Measurements from ENCODE around the gene CABP7. TPM values are rescaled to one million over a fixed set of nuclear protein-coding genes. Genes with fewer than 3 reads are reported as not detected.
A peak's percentile ranks its signal among the peaks of the same experiment; 100 is the strongest.

CABP7 gene
- total RNA-seq, 1 experiment from 2014 or later = 2.1 TPM

- no peak for ATAC-seq
- no peak for DNase-seq (ENCODE audit: low read depth, low spot score)
These were observed 42.5 kb downstream of the CABP7 start for GRCh38 chr22:29762263-29762662.

GRCh38 chr22:29765905-29766631 is 46.3 kb downstream of the CABP7 start:
- DNase-seq (ENCODE audit: low read depth, low spot score) (no peak), ATAC-seq (peak; percentile 4; the same call in 1 of the 2 replicates)
- TF ChIP-seq POLR2AphosphoS5 (IDR thresholded peaks at IDR 0.05; ENCODE audit: low read depth, low read length) = no peak
- TF ChIP-seq SIN3A (IDR thresholded peaks at IDR 0.05; ENCODE audit: borderline replicate concordance, insufficient read depth, low read depth, low read length) = no peak
- TF ChIP-seq CTCF (IDR thresholded peaks at IDR 0.05) = no peak
- no peak for TF ChIP-seq REST (IDR thresholded peaks at IDR 0.05; ENCODE audit: insufficient read depth in 1 of 2, low read depth in 2 of 2, low read length in 1 of 2)
- TF ChIP-seq TCF7L2 (IDR thresholded peaks at IDR 0.05; ENCODE audit: low read depth, low read length) = no peak
- ChIA-PET CTCF (no interaction called here), POLR2A (no interaction called here)
- peaks cover 6% of the 10 kb centered on the region; the same call in 1 of the 2 replicates for H3K4me1 ChIP-seq (ENCODE audit: control insufficient read depth, insufficient read depth, low read length)
- peak overlapping the region; percentile 97 to 98 for H3K4me3 ChIP-seq (ENCODE audit: low read depth in 2 of 2, low read length in 2 of 2)
- no peaks in the 10 kb centered on the region for H3K27me3 ChIP-seq (ENCODE audit: control insufficient read depth, insufficient read depth, low read length)
- peak overlapping the region; percentile 96 for H3K27ac ChIP-seq (ENCODE audit: low read length)
- no peaks in the 10 kb centered on the region for H3K9me3 ChIP-seq (ENCODE audit: control insufficient read depth, insufficient read depth, low read depth, low read length)
- in situ Hi-C loops (cut with HindIII; ENCODE audit: low pct_unique_long_range_greater_than_20kb, low sequenced_read_pairs) (no loop called here), intact Hi-C loops (cut with micrococcal nuclease; ENCODE audit: unreplicated experiment) (no loop called here)
- TSS peak; percentile 94 for BruUV-seq (replicated peaks)
- no peaks in the 10 kb centered on the region; the same call in 1 of the 2 replicates for H3K36me3 ChIP-seq (ENCODE audit: control insufficient read depth, insufficient read depth, low read length)

More at GRCh38 chr22:29762263-29762662, 42.5 kb downstream of the CABP7 start:
- Histone ChIP-seq H3K4me3 (ENCODE audit: low read depth in 2 of 2, low read length in 2 of 2) (no peak overlapping the region), H3K4me1 (ENCODE audit: control insufficient read depth, insufficient read depth, low read length) (peaks cover 6% of the 10 kb centered on the region; the same call in 1 of the 2 replicates), H3K9me3 (ENCODE audit: control insufficient read depth, insufficient read depth, low read depth, low read length) (no peaks in the 10 kb centered on the region), H3K27me3 (ENCODE audit: control insufficient read depth, insufficient read depth, low read length) (no peaks in the 10 kb centered on the region), H3K27ac (ENCODE audit: low read length) (no peak overlapping the region), H3K36me3 (ENCODE audit: control insufficient read depth, insufficient read depth, low read length) (no peaks in the 10 kb centered on the region; the same call in 1 of the 2 replicates)
- in situ Hi-C loops (cut with HindIII; ENCODE audit: low pct_unique_long_range_greater_than_20kb, low sequenced_read_pairs) = no loop called here
- TF ChIP-seq REST (IDR thresholded peaks at IDR 0.05; ENCODE audit: insufficient read depth in 1 of 2, low read depth in 2 of 2, low read length in 1 of 2) (no peak), POLR2AphosphoS5 (IDR thresholded peaks at IDR 0.05; ENCODE audit: low read depth, low read length) (no peak), TCF7L2 (IDR thresholded peaks at IDR 0.05; ENCODE audit: low read depth, low read length) (no peak), CTCF (IDR thresholded peaks at IDR 0.05) (no peak), SIN3A (IDR thresholded peaks at IDR 0.05; ENCODE audit: borderline replicate concordance, insufficient read depth, low read depth, low read length) (no peak)
- POLR2A ChIA-PET = no interaction called here
- no TSS peak for BruUV-seq (replicated peaks)
- CTCF ChIA-PET = interaction anchor here (0.6 kb wide), 1 partner anchor 243 kb away, joined by 3 read pairs; no protein-coding TSS in a partner anchor
- intact Hi-C loops (cut with micrococcal nuclease; ENCODE audit: unreplicated experiment) = no loop called here

Measured in Panc1 (cell line).